Smooth muscle cell of trachea (primary cell): ENCODE results near the gene NUDT16. TPM values are rescaled to one million over a fixed set of nuclear protein-coding genes. Genes with fewer than 3 reads are reported as not detected.

Source experiments
- total RNA-seq: library from RNA; depleted of rRNA; stranded (reverse); fragments of >200 nt; gene quantifications from 2 replicates; pipeline ENCODE4 v1.2.1, GENCODE V29; 2014

Gene NUDT16
- total RNA-seq = 16.6 and 17.0 TPM in 2 replicates

GRCh38 chr3:131381445-131382291, at the start of gene NUDT16:
TSS of gene NUDT16 (plus strand) at chr3:131381774. CDS start at chr3:131381805, 31 bp downstream.

Other genes with a start within 250 kb of the NUDT16 start
- gene MRPL3, start 121.2 kb downstream of the NUDT16 start, total RNA-seq = 76.4 and 120 TPM in 2 replicates